ENCODE data around the gene PEX1. TPM values are rescaled to one million over a fixed set of nuclear protein-coding genes. Genes with fewer than 3 reads are reported as not detected.
"Not testable (repeated sequence)": the region's sequence is repeated elsewhere in the genome, so short reads cannot be mapped to it uniquely, and the experiment has no call there.

The PEX1 gene
- total RNA-seq, 1 donor from 2014 or later, result 26.8 TPM

- Mint-ChIP-seq H3K9me3 (ENCODE audit: low read depth) (peaks cover 5% of the 10 kb centered on the region), H3K27ac (no peak overlapping the region), H3K4me3 (ENCODE audit: low read depth) (no peak overlapping the region), H3K4me1 (ENCODE audit: low read depth) (no peaks in the 10 kb centered on the region), H3K36me3 (ENCODE audit: insufficient read depth) (no peaks in the 10 kb centered on the region), H3K27me3 (no peaks in the 10 kb centered on the region)
- no peak for TF ChIP-seq CTCF (IDR thresholded peaks at IDR 0.05; ENCODE audit: unreplicated experiment)
- DNase-seq (ENCODE audit: low spot score, unreplicated experiment), result no peak
Observed at GRCh38 chr7:92546856-92547497, 18.7 kb upstream of the PEX1 start.

- not testable (repeated sequence) for H3K27me3 Mint-ChIP-seq; H3K36me3 Mint-ChIP-seq (ENCODE audit: insufficient read depth); H3K4me1 Mint-ChIP-seq (ENCODE audit: low read depth); H3K4me3 Mint-ChIP-seq (ENCODE audit: low read depth); H3K27ac Mint-ChIP-seq; DNase-seq (ENCODE audit: low spot score, unreplicated experiment)
- peaks cover 12% of the 10 kb centered on the region for H3K9me3 Mint-ChIP-seq (ENCODE audit: low read depth)
Observed at GRCh38 chr7:92545116-92545515, 16.8 kb upstream of the PEX1 start.

GRCh38 chr7:92543542-92543941, 15.2 kb upstream of the PEX1 start:
- H3K27me3 Mint-ChIP-seq; H3K4me3 Mint-ChIP-seq (ENCODE audit: low read depth); DNase-seq (ENCODE audit: low spot score, unreplicated experiment); H3K36me3 Mint-ChIP-seq (ENCODE audit: insufficient read depth); H3K27ac Mint-ChIP-seq; H3K4me1 Mint-ChIP-seq (ENCODE audit: low read depth): not testable (repeated sequence)
- peaks cover 12% of the 10 kb centered on the region for H3K9me3 Mint-ChIP-seq (ENCODE audit: low read depth)

- H3K4me1 Mint-ChIP-seq (ENCODE audit: low read depth), result peaks cover 2% of the 10 kb centered on the region
- H3K27me3 Mint-ChIP-seq, result no peaks in the 10 kb centered on the region
- H3K27ac Mint-ChIP-seq, result no peak overlapping the region
- H3K36me3 Mint-ChIP-seq (ENCODE audit: insufficient read depth), result peaks cover 19% of the 10 kb centered on the region
- no peak for DNase-seq (ENCODE audit: low spot score, unreplicated experiment)
- no peak overlapping the region for H3K4me3 Mint-ChIP-seq (ENCODE audit: low read depth)
- TF ChIP-seq CTCF (IDR thresholded peaks at IDR 0.05; ENCODE audit: unreplicated experiment), result no peak
- H3K9me3 Mint-ChIP-seq (ENCODE audit: low read depth), result no peaks in the 10 kb centered on the region
Observed at GRCh38 chr7:92534572-92534971, 6.3 kb upstream of the PEX1 start.

- no peak for DNase-seq (ENCODE audit: low spot score, unreplicated experiment)
- TF ChIP-seq CTCF (IDR thresholded peaks at IDR 0.05; ENCODE audit: unreplicated experiment), result no peak
- Mint-ChIP-seq H3K27ac (peak overlapping the region; percentile 100), H3K27me3 (no peaks in the 10 kb centered on the region), H3K4me1 (ENCODE audit: low read depth) (peaks cover 19% of the 10 kb centered on the region), H3K9me3 (ENCODE audit: low read depth) (no peaks in the 10 kb centered on the region), H3K36me3 (ENCODE audit: insufficient read depth) (peaks cover 9% of the 10 kb centered on the region), H3K4me3 (ENCODE audit: low read depth) (peak overlapping the region; percentile 97)
Observed at GRCh38 chr7:92528958-92529264, 591 bp upstream of the PEX1 start.

- TF ChIP-seq CTCF (IDR thresholded peaks at IDR 0.05; ENCODE audit: unreplicated experiment), result peak; percentile 36
- Mint-ChIP-seq H3K27ac (peak overlapping the region; percentile 97), H3K4me3 (ENCODE audit: low read depth) (peak overlapping the region; percentile 97), H3K4me1 (ENCODE audit: low read depth) (peaks cover 19% of the 10 kb centered on the region), H3K27me3 (no peaks in the 10 kb centered on the region), H3K9me3 (ENCODE audit: low read depth) (no peaks in the 10 kb centered on the region), H3K36me3 (ENCODE audit: insufficient read depth) (peaks cover 3% of the 10 kb centered on the region)
- peak; percentile 35 for DNase-seq (ENCODE audit: low spot score, unreplicated experiment)
Observed at GRCh38 chr7:92527300-92528187, 776 bp downstream of the PEX1 start.
